ENCODE data around the gene SLC13A3.

SLC13A3 gene

GRCh38 chr20:46650575-46651090 is 626 bp downstream of the SLC13A3 start:
- DNase-seq = no peak

GRCh38 chr20:46649965-46650542 is 1.2 kb downstream of the SLC13A3 start:
- no peak for DNase-seq

- no peak for DNase-seq
These were observed 1.7 kb downstream of the SLC13A3 start for GRCh38 chr20:46649650-46649949.

GRCh38 chr20:46648903-46649649 is 2.2 kb downstream of the SLC13A3 start:
- DNase-seq = no peak

- no peak for DNase-seq
These were observed 3.8 kb downstream of the SLC13A3 start for GRCh38 chr20:46647469-46647868.

- DNase-seq = no peak
These were observed 4.4 kb downstream of the SLC13A3 start for GRCh38 chr20:46646659-46647380.

- DNase-seq = no peak
These were observed 5.1 kb downstream of the SLC13A3 start for GRCh38 chr20:46646122-46646521.

GRCh38 chr20:46644733-46645132 is 6.5 kb downstream of the SLC13A3 start:
- DNase-seq = no peak

GRCh38 chr20:46644160-46644559 is 7.1 kb downstream of the SLC13A3 start:
- no peak for DNase-seq

- DNase-seq = no peak
These were observed 8.3 kb downstream of the SLC13A3 start for GRCh38 chr20:46642969-46643343.

GRCh38 chr20:46642265-46642968 is 8.8 kb downstream of the SLC13A3 start:
- DNase-seq = no peak

GRCh38 chr20:46641424-46641823 is 9.8 kb downstream of the SLC13A3 start:
- no peak for DNase-seq

GRCh38 chr20:46640536-46641311 is 10.5 kb downstream of the SLC13A3 start:
- no peak for DNase-seq

- no peak for DNase-seq
These were observed 11.2 kb downstream of the SLC13A3 start for GRCh38 chr20:46640044-46640443.

- no peak for DNase-seq
These were observed 11.7 kb downstream of the SLC13A3 start for GRCh38 chr20:46639587-46639986.

GRCh38 chr20:46638898-46639274 is 12.4 kb downstream of the SLC13A3 start:
- no peak for DNase-seq

GRCh38 chr20:46638134-46638897 is 12.9 kb downstream of the SLC13A3 start:
- DNase-seq = no peak

GRCh38 chr20:46637427-46638133 is 13.7 kb downstream of the SLC13A3 start:
- DNase-seq = no peak

- no peak for DNase-seq
These were observed 14.2 kb downstream of the SLC13A3 start for GRCh38 chr20:46637020-46637419.

- DNase-seq = no peak
These were observed 14.7 kb downstream of the SLC13A3 start for GRCh38 chr20:46636514-46636913.

- no peak for DNase-seq
These were observed 15.6 kb downstream of the SLC13A3 start for GRCh38 chr20:46635514-46636136.
